Ishikawa (cell line): ENCODE measurements around the gene PCDHGA2.

Experiments
- CEBPB ChIP-seq: IDR thresholded peaks from 2 replicates; pipeline ENCODE4 v1.6.1; 2012
- CREB1 ChIP-seq: IDR thresholded peaks from 2 replicates; pipeline ENCODE4 v1.6.1; 2012; ENCODE audit warnings: low read depth
- EGR1 ChIP-seq: IDR thresholded peaks from 2 replicates; pipeline ENCODE4 v1.6.1; 2012
- EP300 ChIP-seq: IDR thresholded peaks from 2 replicates; pipeline ENCODE4 v1.6.1; 2012; ENCODE audit warnings: borderline replicate concordance
- FOXM1 ChIP-seq: IDR thresholded peaks from 2 replicates; pipeline ENCODE4 v1.6.1; 2012; ENCODE audit warnings: low read depth, borderline replicate concordance
- NFIC ChIP-seq: IDR thresholded peaks from 2 replicates; pipeline ENCODE4 v1.6.1; 2012
- RAD21 ChIP-seq: IDR thresholded peaks from 2 replicates; pipeline ENCODE4 v1.6.1; 2012; ENCODE audit warnings: low read depth
- TAF1 ChIP-seq: IDR thresholded peaks from 2 replicates; pipeline ENCODE4 v1.6.1; 2012; ENCODE audit warnings: low read depth, mild to moderate bottlenecking
- TCF12 ChIP-seq: IDR thresholded peaks from 2 replicates; pipeline ENCODE4 v1.6.1; 2012; ENCODE audit warnings: low read depth
- TEAD4 ChIP-seq: IDR thresholded peaks from 2 replicates; pipeline ENCODE4 v1.6.1; 2012
- YY1 ChIP-seq: IDR thresholded peaks from 2 replicates; pipeline ENCODE4 v1.6.1; 2012; ENCODE audit warnings: low read depth
- ZBTB7A ChIP-seq: IDR thresholded peaks from 2 replicates; pipeline ENCODE4 v1.6.1; 2012; ENCODE audit warnings: low read depth
- TF ChIP-seq, protein P1 (sequence below): IDR thresholded peaks from 2 replicates; pipeline ENCODE4 v1.6.1; 2012; ENCODE audit warnings: low read depth, mild to moderate bottlenecking
- TF ChIP-seq, protein P2 (sequence below): IDR thresholded peaks from 2 replicates; pipeline ENCODE4 v1.6.1; 2012
- TF ChIP-seq, protein P3 (sequence below): IDR thresholded peaks from 2 replicates; pipeline ENCODE4 v1.6.1; 2012

Gene PCDHGA2

DNA sequence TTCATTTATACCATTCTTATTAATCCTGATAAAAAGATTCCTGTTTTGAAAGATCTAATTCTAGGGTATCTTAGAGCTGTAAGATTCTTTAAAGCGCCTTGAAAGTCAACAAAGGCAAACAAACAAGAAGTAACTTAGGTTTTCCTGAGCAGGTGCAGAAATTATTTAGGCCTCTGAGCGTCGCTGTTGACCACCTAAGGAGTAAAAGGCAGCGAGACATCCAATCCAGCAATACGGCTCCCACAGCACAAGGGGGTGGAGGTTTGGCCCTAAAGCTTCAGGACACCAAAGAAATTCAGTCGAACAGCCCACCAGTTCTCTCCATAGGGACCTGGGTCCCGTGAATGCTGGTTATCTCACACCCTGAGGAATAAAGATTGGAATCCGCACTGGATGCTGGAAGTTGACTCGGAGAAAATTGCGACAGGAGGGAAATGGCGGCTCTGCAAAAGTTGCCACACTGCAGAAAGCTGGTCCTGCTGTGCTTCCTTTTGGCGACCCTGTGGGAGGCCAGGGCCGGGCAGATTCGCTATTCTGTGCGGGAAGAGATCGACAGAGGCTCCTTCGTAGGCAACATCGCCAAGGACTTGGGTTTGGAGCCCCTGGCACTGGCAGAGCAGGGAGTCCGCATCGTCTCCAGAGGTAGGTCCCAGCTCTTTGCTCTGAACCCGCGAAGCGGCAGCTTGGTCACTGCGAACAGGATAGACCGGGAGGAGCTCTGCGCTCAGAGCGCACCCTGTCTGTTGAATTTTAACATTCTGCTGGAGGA, at the start of gene PCDHGA2:
TSS of gene PCDHGA2 (plus strand) at position 223 of the 769 bp plus-strand sequence.
- TF ChIP-seq RAD21 (peak; percentile 39), EGR1 (no peak)

DNA sequence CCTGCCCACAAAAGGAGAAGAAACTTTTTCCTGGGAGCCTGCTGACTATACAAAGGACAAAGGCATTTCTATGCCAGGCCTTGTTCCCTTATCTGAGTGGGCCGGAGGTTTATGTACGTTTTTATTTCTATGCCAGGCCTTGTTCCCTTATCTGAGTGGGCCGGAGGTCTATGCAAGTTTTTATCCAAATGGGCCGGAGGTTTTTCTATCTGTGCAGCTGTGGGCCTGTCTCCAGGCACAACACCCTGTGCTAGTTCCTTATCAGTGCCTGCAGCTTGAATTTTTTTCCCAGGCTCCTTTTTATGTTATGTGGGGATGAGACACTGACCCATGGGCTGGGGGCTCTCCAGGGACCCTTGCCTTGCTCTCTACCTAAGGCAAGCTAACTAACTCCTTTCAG, 40.2 kb upstream of the PCDHGA2 start:
- TF ChIP-seq TAF1 = no peak
- no peak for TF ChIP-seq NFIC
- TF ChIP-seq, protein P1, sequence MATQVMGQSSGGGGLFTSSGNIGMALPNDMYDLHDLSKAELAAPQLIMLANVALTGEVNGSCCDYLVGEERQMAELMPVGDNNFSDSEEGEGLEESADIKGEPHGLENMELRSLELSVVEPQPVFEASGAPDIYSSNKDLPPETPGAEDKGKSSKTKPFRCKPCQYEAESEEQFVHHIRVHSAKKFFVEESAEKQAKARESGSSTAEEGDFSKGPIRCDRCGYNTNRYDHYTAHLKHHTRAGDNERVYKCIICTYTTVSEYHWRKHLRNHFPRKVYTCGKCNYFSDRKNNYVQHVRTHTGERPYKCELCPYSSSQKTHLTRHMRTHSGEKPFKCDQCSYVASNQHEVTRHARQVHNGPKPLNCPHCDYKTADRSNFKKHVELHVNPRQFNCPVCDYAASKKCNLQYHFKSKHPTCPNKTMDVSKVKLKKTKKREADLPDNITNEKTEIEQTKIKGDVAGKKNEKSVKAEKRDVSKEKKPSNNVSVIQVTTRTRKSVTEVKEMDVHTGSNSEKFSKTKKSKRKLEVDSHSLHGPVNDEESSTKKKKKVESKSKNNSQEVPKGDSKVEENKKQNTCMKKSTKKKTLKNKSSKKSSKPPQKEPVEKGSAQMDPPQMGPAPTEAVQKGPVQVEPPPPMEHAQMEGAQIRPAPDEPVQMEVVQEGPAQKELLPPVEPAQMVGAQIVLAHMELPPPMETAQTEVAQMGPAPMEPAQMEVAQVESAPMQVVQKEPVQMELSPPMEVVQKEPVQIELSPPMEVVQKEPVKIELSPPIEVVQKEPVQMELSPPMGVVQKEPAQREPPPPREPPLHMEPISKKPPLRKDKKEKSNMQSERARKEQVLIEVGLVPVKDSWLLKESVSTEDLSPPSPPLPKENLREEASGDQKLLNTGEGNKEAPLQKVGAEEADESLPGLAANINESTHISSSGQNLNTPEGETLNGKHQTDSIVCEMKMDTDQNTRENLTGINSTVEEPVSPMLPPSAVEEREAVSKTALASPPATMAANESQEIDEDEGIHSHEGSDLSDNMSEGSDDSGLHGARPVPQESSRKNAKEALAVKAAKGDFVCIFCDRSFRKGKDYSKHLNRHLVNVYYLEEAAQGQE = no peak
- TF ChIP-seq TCF12 = no peak
- TF ChIP-seq ZBTB7A = no peak
- TF ChIP-seq YY1 = no peak
- no peak for TF ChIP-seq EP300
- TF ChIP-seq RAD21 = no peak
- TF ChIP-seq FOXM1 = no peak
- no peak for TF ChIP-seq TEAD4
- TF ChIP-seq, protein P2, sequence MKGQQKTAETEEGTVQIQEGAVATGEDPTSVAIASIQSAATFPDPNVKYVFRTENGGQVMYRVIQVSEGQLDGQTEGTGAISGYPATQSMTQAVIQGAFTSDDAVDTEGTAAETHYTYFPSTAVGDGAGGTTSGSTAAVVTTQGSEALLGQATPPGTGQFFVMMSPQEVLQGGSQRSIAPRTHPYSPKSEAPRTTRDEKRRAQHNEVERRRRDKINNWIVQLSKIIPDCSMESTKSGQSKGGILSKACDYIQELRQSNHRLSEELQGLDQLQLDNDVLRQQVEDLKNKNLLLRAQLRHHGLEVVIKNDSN = no peak
- no peak for TF ChIP-seq CEBPB
- no peak for TF ChIP-seq EGR1
- TF ChIP-seq, protein P3, sequence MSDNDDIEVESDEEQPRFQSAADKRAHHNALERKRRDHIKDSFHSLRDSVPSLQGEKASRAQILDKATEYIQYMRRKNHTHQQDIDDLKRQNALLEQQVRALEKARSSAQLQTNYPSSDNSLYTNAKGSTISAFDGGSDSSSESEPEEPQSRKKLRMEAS = no peak
- no peak for TF ChIP-seq CREB1

DNA sequence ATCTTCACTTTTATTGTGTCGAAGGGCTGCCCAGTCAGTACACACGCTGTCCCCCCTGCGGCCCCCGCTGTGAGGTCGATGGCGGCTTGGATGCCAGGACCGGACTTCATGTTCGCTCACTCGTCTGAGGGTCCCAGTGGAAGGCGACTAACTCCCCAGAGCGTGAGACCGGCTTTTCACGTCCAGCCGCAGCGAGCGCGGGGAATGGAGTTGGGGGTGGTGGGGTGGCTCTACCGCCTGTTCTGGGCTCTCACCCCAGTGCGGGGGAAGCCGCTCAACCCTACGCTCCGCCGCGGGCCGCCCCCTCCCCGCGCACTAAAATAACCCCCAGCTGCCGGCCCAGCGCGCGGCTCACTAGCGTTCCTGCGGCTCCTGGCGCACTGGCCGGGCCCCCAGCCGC, 34.8 kb upstream of the PCDHGA2 start, which contains the start of gene SLC25A2:
TSS of gene SLC25A2 (minus strand) at position 294 of the 400 bp plus-strand sequence. CDS start at position 110, 184 bp downstream.
- TF ChIP-seq TCF12 (no peak), TAF1 (no peak), EGR1 (no peak), CREB1 (no peak), TEAD4 (no peak), CEBPB (no peak), YY1 (no peak), RAD21 (no peak), ZBTB7A (no peak), EP300 (no peak), NFIC (no peak)
- TF ChIP-seq, protein P2 = no peak
- TF ChIP-seq, protein P1 = no peak
- TF ChIP-seq, protein P3 = no peak

DNA sequence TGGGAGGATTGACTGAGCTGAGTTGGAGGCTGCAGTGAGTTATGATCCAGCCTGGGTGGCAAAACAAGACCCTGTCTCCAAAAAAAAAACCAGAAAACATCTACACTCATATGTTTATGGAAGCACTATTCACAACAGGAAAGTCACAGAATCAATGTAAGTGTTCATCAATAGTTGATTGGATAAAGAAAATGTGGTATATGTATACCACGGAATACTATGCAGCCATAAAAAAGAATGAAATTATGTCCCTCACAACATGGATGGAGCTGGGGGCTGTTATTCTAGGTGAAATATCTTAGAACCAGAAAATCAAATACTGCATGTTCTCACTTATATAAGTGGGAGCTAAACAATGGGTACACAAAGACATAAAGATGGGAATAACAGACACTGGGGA, 31.9 kb upstream of the PCDHGA2 start:
- TF ChIP-seq FOXM1 (no peak), TCF12 (no peak), EP300 (no peak), EGR1 (no peak), CREB1 (no peak), NFIC (no peak), TEAD4 (no peak), TAF1 (no peak), ZBTB7A (no peak), RAD21 (no peak), CEBPB (no peak), YY1 (no peak)
- TF ChIP-seq, protein P2 = no peak
- TF ChIP-seq, protein P1 = no peak
- TF ChIP-seq, protein P3 = no peak
